DND-41 (cell line): ENCODE measurements around the gene NSMF.

Experiments used
- CTCF ChIP-seq: IDR thresholded peaks from 2 replicates; pipeline ENCODE4 v1.5.1; 2012; ENCODE audit warnings: borderline replicate concordance, low read length, moderate library complexity, mild to moderate bottlenecking; ENCODE audit not compliant: poor library complexity, severe bottlenecking; ENCODE audit errors: extremely low read depth
- EZH2 ChIP-seq: IDR thresholded peaks from 3 replicates; pipeline ENCODE4 v1.6.1; 2012; ENCODE audit warnings: borderline replicate concordance, low read depth, mild to moderate bottlenecking, moderate library complexity, low read length, inconsistent platforms; ENCODE audit not compliant: severe bottlenecking

- TF ChIP-seq CTCF (no peak), EZH2 (no peak)
These were observed 2.9 kb downstream of the NSMF start for GRCh38 chr9:137456061-137456863.
